CD1c-positive myeloid dendritic cell (primary cell): ENCODE measurements around the gene SP140.
A peak's percentile ranks its signal among the peaks of the same experiment; 100 is the strongest.
"Not testable (repeated sequence)": the region's sequence is repeated elsewhere in the genome, so short reads cannot be mapped to it uniquely, and the experiment has no call there.

Experiments used
- DNase-seq: peaks from one replicate; pipeline ENCODE4 v3.0.0-alpha.2; 2016; ENCODE audit errors: extremely low spot score

SP140 gene

DNA sequence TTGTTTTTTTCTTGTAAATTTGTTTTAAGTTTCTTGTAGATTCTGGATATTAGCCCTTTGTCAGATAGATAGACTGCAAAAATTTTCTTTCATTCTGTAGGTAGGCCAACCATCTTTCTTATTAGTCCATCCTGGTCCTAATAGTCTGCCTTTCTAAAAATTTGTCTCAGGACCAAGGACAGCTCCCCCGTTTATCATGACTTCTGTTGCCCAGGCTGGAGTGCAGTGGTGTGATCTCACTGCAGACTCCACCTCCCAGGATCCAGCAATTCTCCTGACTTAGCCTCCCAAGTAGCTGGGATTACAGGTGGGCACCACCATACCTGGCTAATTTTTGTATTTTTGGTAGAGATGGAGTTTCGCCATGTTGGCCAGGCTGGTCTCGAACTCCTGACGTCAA, 63.8 kb downstream of the SP140 start:
- DNase-seq, result not testable (repeated sequence)

- no peak for DNase-seq
These were observed 69.7 kb downstream of the SP140 start for GRCh38 chr2:230295192-230295591.

- no peak for DNase-seq
These were observed 71.4 kb downstream of the SP140 start for GRCh38 chr2:230296917-230297316.

DNA sequence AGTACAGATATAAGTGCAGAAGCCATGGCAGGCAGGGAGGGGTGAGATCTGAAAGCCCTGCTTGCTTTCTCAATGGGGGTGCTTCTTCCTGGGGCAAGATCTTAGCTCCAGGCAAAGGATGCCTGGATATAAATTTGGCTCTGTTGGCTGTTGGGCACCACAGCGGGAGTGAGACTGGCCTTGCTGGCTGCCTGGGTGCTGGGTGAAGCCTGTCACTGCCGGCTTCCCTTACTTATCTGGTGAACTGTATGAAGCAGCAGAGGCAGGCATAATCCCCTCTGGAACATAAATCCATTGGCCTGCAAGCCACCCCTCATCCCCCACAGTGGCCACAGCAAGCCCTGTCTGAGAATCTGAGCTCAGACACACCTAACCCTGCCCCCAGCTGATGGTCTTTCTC, 74.1 kb downstream of the SP140 start:
- no peak for DNase-seq

DNA sequence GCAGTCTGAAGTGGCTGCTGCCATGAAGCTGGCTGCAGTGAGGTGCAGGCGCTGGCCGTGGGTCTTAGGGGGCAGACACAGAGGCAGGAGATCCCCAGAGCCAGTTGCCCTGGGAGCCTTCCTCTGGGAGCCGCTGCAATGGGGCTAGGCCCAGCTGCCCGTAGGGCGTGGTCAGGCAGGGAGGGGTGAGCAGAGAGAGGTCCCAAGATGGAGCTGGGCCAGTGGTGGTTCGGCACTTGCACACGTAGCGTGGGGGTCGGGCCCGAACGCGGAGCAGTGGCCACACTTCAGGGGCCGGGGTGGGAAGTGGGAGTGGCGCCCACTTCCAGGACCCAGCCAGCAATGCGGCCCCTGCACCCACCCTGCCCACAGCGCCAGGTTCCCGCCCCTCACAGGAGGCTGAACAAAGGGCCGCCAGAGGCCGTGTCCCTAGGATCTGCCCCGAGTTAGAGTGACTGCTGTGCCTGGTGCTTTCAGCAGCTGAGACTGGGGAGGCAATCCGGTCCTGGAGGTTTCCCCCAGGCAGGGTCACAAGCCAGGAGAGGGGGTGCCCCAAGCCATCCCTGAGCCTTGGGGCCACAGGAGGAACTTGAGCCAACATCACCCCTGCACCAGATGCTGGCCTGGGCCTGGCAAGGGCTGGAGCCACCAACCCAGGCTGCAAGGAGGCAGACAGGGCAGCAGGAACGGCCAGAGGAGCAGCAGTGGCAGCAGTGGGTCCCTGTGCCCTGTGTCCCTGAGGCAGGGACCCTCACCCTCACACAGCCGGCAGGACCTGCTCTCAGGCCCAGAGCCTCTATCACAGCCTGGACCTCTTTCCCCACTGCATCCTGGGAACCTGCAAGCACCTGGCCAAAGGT, 80.1 kb downstream of the SP140 start:
- DNase-seq, result no peak

DNA sequence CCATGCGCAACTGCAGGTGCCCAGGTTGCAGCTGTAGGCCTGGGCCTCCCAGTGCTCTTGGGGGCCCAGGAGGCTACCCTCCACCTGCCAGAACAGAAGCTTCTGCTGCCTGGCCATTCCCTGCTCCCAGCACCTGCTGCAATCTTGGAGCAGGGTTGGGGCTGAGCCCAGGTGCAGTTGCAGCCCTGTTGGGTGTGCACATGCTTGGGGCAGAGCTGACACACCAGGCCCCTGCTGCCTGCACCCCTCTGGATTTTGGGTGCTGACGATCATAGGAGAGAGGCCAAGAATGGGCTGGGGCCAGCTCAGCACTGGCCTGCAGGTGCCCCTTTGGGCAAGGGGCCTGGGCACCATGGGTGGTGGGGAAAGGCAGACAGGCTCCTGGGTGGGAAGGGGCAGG, 80.9 kb downstream of the SP140 start:
- no peak for DNase-seq

DNA sequence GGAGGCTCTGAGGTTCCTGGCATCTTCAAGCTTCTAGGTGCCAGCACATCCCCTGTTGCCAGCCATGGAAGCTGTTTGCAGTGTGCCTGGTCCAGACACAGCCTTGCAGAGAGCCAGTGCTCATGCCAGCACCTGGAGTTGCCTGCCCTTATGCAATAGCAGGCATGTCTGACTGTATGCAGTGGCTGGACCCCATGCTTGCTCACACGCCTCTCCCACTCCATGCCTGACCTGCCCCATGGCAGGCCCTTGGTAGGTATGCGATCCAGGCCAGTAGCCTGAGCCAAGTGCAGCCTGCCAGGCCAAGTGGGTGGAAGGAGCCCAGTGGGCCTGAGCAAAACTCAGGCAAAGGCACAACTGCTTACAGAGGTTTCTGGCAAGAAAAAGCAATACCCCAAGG, 81.9 kb downstream of the SP140 start:
- DNase-seq, result no peak

GRCh38 chr2:230308402-230309000, 83.0 kb downstream of the SP140 start:
- DNase-seq, result no peak

DNA sequence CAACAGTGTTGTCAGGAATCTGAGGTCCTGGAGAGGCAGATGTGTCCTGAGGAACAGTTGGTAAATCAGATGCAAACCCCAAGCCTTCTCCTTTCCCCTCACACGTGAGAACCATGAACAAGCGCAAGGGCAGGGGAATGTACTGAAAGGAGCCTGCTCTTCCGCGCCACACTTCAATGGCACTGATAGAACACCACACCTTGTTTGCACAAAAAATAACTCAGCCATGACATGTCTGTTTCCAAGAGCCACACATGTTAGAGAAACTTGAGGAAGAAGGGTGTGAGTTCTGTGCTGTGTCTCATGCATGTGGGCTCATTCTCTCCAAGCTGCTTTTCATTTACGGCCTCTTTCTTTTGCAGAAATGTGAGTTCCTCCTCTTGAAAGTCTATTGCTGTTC, 85.3 kb downstream of the SP140 start:
- not testable (repeated sequence) for DNase-seq

DNA sequence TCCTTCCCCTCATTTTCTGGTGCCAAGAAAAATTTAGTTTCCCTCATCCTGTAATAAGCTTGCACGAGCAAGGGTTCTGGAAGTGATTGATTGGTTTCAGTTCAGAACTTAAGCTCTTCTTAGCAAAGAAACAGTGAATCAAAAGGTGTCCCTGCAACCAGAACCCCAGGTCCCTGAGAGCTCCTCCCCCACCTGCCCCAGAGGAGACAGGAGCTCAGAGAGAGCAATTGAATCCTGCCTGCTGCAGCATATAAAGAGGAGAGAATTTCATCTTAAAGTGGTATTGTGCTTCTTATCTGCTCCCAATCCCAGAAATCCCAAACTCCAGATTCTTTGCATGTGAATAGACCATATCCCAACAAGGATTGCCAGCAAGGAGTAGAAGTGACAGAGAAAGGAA, 86.1 kb downstream of the SP140 start:
- DNase-seq, result not testable (repeated sequence)

GRCh38 chr2:230312638-230313037, 87.1 kb downstream of the SP140 start:
- no peak for DNase-seq

DNA sequence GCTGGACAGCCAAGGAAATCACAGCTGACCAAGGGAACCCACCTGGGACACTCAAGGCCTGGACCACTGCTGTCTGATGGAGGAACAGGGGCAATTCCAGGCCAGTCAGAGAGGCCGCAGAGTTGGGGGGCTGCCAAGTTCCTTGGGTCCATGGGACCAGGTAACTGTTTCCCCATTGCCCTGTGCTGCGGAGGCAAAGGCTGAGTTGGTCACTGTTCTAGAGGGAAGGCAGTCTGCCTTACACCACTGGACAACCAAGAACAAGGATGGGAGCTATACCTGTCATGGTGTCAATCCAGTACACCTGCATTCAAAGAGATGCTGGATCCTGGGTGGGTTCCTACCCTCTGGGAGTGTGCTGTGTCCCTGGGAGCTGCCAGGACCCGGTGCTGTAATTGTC, 91.8 kb downstream of the SP140 start:
- DNase-seq, result no peak

- DNase-seq, result no peak
These were observed 92.9 kb downstream of the SP140 start for GRCh38 chr2:230318190-230319121.

DNA sequence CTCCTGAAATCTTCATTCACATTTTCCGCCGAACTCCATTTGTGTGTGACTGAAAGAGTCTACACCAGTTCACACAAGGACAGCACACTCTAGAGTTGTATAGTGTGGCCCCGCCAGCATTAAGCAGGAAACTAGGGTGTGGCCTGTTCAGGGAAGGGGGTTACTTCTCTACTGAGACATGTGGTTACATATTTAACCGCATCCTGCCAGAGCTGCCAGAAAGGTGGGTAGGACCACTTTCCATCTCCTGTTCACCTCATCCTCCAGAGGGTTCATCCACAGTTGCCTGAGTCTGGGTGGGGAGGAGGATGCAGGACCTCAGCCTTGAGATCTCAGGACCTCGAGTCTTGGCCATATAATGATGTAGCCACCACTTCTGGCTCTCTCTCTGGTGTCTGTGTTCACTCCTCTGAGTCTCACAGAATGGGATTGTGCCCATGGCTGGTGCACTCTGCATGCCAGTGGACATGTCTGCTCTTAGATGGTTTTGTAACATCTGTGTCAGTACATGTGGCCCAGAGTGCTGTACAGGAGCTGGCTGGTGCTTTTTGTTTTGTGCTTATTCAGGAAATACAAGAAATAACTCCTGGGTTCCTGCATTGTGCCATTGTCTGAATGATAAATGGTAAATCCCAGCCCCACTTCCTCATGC, 93.8 kb downstream of the SP140 start:
- DNase-seq, result peak; percentile 58

DNA sequence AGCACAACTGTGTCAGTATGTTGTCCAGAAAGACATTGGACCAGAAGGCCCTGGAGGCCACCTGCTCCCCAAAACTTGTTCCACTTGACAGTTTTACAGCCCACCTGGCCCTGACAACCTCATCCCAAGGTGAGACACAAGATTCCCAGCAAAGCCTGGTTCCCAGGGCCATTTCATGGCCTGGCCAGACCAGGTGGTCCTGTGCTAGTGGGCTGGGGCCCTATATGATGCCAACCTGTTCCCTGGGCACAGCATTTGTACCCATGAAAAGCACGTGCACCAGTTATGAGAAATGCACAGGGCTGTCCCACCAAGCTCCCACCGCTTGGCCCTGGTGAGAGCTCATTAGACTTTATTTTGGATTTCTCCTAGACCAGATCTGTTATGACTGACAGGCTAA, 95.5 kb downstream of the SP140 start:
- DNase-seq, result no peak

DNA sequence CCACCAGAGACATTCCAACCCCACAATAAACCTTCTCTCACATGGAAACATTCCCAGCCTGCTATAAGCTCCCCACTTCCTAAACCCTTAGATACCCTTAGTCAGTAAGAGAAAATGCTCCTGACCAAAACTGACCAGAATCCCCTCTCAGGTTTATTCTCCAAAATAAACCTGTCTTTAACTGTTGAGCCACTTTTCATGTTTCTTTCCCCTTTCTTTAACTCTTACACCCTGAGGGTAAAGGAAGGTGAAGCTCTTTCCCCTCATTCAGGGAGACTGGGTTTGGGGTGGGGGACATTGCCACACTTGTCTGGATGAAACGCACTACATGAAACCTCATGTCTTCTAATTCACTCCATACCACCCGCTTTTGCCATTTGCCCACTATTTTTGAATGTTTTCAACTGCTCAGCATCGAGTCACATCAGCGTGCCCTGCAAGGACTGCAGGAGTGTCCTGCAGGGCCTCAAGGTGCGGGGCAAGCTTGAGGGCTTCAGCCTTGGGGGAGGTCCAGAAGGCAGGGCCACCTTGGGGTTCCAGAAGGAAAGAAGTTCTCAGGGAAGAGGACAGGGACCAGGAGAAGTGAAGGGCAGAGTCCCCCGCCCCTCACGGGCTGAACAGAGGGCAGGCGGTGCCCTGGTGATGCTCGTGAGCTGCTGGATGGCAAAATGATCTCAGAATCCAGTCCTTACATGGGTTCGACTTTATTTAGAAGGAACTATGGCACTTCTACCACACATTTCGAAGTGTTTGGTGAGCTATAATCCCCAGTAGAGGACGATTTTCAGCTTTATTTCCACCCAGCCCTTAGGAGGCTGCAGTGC, 97.2 kb downstream of the SP140 start:
- no peak for DNase-seq

GRCh38 chr2:230323385-230324106, 98.0 kb downstream of the SP140 start:
- DNase-seq, result no peak

- no peak for DNase-seq
These were observed 99.0 kb downstream of the SP140 start for GRCh38 chr2:230324503-230324902.

GRCh38 chr2:230325316-230326243, 100.0 kb downstream of the SP140 start:
- no peak for DNase-seq
